ENCODE data around the gene SAG.

GRCh38 chr2:233385489-233386044, 78.0 kb downstream of the SAG start:
- TF ChIP-seq, protein P1, sequence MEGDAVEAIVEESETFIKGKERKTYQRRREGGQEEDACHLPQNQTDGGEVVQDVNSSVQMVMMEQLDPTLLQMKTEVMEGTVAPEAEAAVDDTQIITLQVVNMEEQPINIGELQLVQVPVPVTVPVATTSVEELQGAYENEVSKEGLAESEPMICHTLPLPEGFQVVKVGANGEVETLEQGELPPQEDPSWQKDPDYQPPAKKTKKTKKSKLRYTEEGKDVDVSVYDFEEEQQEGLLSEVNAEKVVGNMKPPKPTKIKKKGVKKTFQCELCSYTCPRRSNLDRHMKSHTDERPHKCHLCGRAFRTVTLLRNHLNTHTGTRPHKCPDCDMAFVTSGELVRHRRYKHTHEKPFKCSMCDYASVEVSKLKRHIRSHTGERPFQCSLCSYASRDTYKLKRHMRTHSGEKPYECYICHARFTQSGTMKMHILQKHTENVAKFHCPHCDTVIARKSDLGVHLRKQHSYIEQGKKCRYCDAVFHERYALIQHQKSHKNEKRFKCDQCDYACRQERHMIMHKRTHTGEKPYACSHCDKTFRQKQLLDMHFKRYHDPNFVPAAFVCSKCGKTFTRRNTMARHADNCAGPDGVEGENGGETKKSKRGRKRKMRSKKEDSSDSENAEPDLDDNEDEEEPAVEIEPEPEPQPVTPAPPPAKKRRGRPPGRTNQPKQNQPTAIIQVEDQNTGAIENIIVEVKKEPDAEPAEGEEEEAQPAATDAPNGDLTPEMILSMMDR (IDR thresholded peaks at IDR 0.05; ENCODE audit: poor library complexity) = no peak
- no peak for TF ChIP-seq EZH2 (IDR thresholded peaks at IDR 0.05; ENCODE audit: borderline replicate concordance)

Data from hepatocyte (in vitro differentiated cells).